Measurements from ENCODE around the gene XRCC4. TPM values are rescaled to one million over a fixed set of nuclear protein-coding genes. Genes with fewer than 3 reads are reported as not detected.

Gene XRCC4
- total RNA-seq, 1 donor from 2014 or later: 15.5 TPM

DNA sequence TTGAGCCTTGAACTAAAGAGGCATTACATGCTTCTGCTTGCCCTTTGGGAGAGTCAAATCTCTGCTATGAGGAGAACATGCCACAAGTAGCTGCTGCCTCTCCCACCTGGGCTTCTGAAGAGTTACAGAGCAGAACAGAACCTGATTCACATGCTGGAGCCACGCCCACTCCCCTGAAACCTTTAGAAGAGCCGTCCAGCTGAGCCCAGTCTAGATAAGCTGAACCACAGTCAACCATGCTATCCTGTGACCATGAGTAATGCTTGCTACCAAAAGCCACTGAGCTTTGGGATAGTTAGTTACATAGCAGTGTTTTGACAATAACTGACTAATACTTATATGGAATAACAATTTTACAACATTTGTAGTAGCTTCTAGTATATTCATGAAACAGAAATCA, 283.2 kb downstream of the XRCC4 start:
- Mint-ChIP-seq H3K4me3 (ENCODE audit: unreplicated experiment) (no peak overlapping the region), H3K4me1 (ENCODE audit: low read depth, unreplicated experiment) (no peaks in the 10 kb centered on the region), H3K9me3 (ENCODE audit: unreplicated experiment) (no peaks in the 10 kb centered on the region), H3K27ac (ENCODE audit: unreplicated experiment) (no peak overlapping the region), H3K36me3 (ENCODE audit: low read depth, unreplicated experiment) (peaks cover 2% of the 10 kb centered on the region), H3K27me3 (ENCODE audit: low read depth, unreplicated experiment) (no peaks in the 10 kb centered on the region)
- no peak overlapping the region for H3K4me3 ChIP-seq (ENCODE audit: insufficient read depth, low read depth, low read length)
- no peaks in the 10 kb centered on the region for H3K27me3 ChIP-seq (ENCODE audit: insufficient read depth, low read length)
- FAIRE-seq (no peak), DNase-seq (ENCODE audit: low read depth) (no peak)
- no peak overlapping the region for H3K27ac ChIP-seq (ENCODE audit: low read depth, low read length)
- H4K20me1 ChIP-seq (ENCODE audit: insufficient read depth, low read length): no peaks in the 10 kb centered on the region
- H3K4me1 ChIP-seq (ENCODE audit: insufficient read depth, low read length): no peaks in the 10 kb centered on the region
- no peaks in the 10 kb centered on the region for H3K79me2 ChIP-seq (ENCODE audit: insufficient read depth, low read length)
- no peak overlapping the region for H2AFZ ChIP-seq (ENCODE audit: low read depth, low read length)
- peaks cover 3% of the 10 kb centered on the region for H3K9me3 ChIP-seq (ENCODE audit: insufficient read depth, low read depth, low read length)
- no peaks in the 10 kb centered on the region for H3K36me3 ChIP-seq (ENCODE audit: insufficient read depth, low read length)
- no peak overlapping the region for H3K4me2 ChIP-seq (ENCODE audit: low read length)
- TF ChIP-seq EZH2 (IDR thresholded peaks at IDR 0.05; ENCODE audit: insufficient read depth, low read length): no peak
- TF ChIP-seq, protein P1, sequence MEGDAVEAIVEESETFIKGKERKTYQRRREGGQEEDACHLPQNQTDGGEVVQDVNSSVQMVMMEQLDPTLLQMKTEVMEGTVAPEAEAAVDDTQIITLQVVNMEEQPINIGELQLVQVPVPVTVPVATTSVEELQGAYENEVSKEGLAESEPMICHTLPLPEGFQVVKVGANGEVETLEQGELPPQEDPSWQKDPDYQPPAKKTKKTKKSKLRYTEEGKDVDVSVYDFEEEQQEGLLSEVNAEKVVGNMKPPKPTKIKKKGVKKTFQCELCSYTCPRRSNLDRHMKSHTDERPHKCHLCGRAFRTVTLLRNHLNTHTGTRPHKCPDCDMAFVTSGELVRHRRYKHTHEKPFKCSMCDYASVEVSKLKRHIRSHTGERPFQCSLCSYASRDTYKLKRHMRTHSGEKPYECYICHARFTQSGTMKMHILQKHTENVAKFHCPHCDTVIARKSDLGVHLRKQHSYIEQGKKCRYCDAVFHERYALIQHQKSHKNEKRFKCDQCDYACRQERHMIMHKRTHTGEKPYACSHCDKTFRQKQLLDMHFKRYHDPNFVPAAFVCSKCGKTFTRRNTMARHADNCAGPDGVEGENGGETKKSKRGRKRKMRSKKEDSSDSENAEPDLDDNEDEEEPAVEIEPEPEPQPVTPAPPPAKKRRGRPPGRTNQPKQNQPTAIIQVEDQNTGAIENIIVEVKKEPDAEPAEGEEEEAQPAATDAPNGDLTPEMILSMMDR (IDR thresholded peaks at IDR 0.05; ENCODE audit: insufficient read depth, low read depth, low read length): no peak
- H3K9ac ChIP-seq (ENCODE audit: low read length): no peak overlapping the region

DNA sequence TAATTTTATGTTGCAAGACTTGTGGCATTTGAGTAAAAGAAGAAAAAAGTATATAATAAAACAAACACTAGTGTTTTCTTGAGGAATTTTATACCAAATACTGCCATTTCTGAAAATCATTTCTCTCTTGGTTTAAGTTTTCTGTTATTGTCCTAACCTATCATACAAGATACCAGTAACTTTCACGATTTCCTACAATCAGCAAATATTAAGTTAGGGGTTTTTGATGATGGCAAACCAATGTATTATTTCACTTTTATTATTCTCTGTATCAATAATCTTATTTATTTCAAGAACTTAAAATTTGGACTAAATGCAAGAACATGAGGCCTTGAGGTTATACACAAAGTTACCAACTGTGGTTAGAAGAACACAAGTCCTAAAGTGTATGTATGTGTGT, 285.2 kb downstream of the XRCC4 start:
- Histone ChIP-seq H2AFZ (ENCODE audit: low read depth, low read length) (no peak overlapping the region), H3K4me3 (ENCODE audit: insufficient read depth, low read depth, low read length) (no peak overlapping the region), H3K27me3 (ENCODE audit: insufficient read depth, low read length) (no peaks in the 10 kb centered on the region), H4K20me1 (ENCODE audit: insufficient read depth, low read length) (no peaks in the 10 kb centered on the region), H3K36me3 (ENCODE audit: insufficient read depth, low read length) (no peaks in the 10 kb centered on the region), H3K4me1 (ENCODE audit: insufficient read depth, low read length) (no peaks in the 10 kb centered on the region), H3K9ac (ENCODE audit: low read length) (no peak overlapping the region), H3K27ac (ENCODE audit: low read depth, low read length) (no peak overlapping the region), H3K79me2 (ENCODE audit: insufficient read depth, low read length) (no peaks in the 10 kb centered on the region), H3K9me3 (ENCODE audit: insufficient read depth, low read depth, low read length) (peaks cover 3% of the 10 kb centered on the region), H3K4me2 (ENCODE audit: low read length) (no peak overlapping the region)
- DNase-seq (ENCODE audit: low read depth): no peak
- TF ChIP-seq, protein P1 (IDR thresholded peaks at IDR 0.05; ENCODE audit: insufficient read depth, low read depth, low read length): no peak
- no peak for TF ChIP-seq EZH2 (IDR thresholded peaks at IDR 0.05; ENCODE audit: insufficient read depth, low read length)
- Mint-ChIP-seq H3K4me1 (ENCODE audit: low read depth, unreplicated experiment) (no peaks in the 10 kb centered on the region), H3K27ac (ENCODE audit: unreplicated experiment) (no peak overlapping the region), H3K27me3 (ENCODE audit: low read depth, unreplicated experiment) (no peaks in the 10 kb centered on the region), H3K4me3 (ENCODE audit: unreplicated experiment) (no peak overlapping the region), H3K9me3 (ENCODE audit: unreplicated experiment) (peaks cover 3% of the 10 kb centered on the region), H3K36me3 (ENCODE audit: low read depth, unreplicated experiment) (peaks cover 4% of the 10 kb centered on the region)
- no peak for FAIRE-seq

DNA sequence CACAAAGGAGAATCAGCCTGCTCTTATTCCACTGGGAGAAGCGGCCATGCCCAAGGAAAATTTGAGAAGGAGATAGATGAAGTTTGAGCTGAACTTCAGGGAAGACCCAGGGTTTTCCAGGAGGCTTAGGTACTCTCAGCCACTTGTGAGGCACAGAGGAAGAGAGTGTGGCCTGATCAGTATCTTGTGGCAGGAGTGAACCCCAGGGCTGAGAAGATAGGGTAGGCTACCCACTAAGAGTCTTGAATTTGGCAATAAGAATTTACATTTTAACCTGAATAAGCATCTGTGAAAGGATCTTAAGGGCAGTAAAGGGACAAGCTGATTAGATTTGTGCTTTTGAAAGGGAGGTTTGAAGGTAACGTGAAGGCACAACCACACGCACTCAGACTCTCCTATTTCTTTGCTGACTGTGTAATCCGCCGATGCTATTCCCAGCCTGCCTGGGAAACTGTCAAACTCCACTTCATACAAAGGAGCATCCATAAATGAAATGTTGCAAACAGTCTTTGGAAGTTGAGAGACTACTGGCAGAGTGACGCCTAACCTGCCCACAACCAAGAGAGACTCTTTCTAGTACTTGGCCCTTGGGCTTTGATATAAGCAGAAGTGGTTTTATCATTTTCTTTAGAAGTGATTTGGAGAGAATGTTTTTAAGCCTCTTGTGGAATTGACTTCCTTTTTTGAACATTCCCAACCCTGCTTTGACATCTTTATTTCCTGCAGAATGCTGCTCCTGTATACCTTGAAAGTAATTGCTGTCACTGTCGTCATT, 286.0 kb downstream of the XRCC4 start:
- no peak for TF ChIP-seq EZH2 (IDR thresholded peaks at IDR 0.05; ENCODE audit: insufficient read depth, low read length)
- TF ChIP-seq, protein P1 (IDR thresholded peaks at IDR 0.05; ENCODE audit: insufficient read depth, low read depth, low read length): no peak
- DNase-seq (ENCODE audit: low read depth) (no peak), FAIRE-seq (no peak)
- Mint-ChIP-seq H3K36me3 (ENCODE audit: low read depth, unreplicated experiment) (peaks cover 4% of the 10 kb centered on the region), H3K9me3 (ENCODE audit: unreplicated experiment) (peaks cover 3% of the 10 kb centered on the region), H3K27ac (ENCODE audit: unreplicated experiment) (no peak overlapping the region), H3K4me3 (ENCODE audit: unreplicated experiment) (no peak overlapping the region), H3K4me1 (ENCODE audit: low read depth, unreplicated experiment) (peaks cover under 1% of the 10 kb centered on the region), H3K27me3 (ENCODE audit: low read depth, unreplicated experiment) (no peaks in the 10 kb centered on the region)
- H3K4me2 ChIP-seq (ENCODE audit: low read length): no peak overlapping the region
- no peaks in the 10 kb centered on the region for H3K79me2 ChIP-seq (ENCODE audit: insufficient read depth, low read length)
- no peaks in the 10 kb centered on the region for H3K27me3 ChIP-seq (ENCODE audit: insufficient read depth, low read length)
- no peak overlapping the region for H2AFZ ChIP-seq (ENCODE audit: low read depth, low read length)
- peaks cover 3% of the 10 kb centered on the region for H3K9me3 ChIP-seq (ENCODE audit: insufficient read depth, low read depth, low read length)
- H3K9ac ChIP-seq (ENCODE audit: low read length): no peak overlapping the region
- no peak overlapping the region for H3K27ac ChIP-seq (ENCODE audit: low read depth, low read length)
- no peak overlapping the region for H3K4me3 ChIP-seq (ENCODE audit: insufficient read depth, low read depth, low read length)
- H4K20me1 ChIP-seq (ENCODE audit: insufficient read depth, low read length): no peaks in the 10 kb centered on the region
- peaks cover 4% of the 10 kb centered on the region for H3K4me1 ChIP-seq (ENCODE audit: insufficient read depth, low read length)
- no peaks in the 10 kb centered on the region for H3K36me3 ChIP-seq (ENCODE audit: insufficient read depth, low read length)

Measured in astrocyte (in vitro differentiated cells and primary cell).